Fibroblast of peridontal ligament (primary cell): Measurements from ENCODE around the gene SF3B1.
"Not testable (repeated sequence)": the region's sequence is repeated elsewhere in the genome, so short reads cannot be mapped to it uniquely, and the experiment has no call there.

Experiments used
- DNase-seq: peaks from one replicate; pipeline ENCODE4 v3.0.0-alpha.2; 2010; ENCODE audit errors: extremely low read depth

The SF3B1 gene

GRCh38 chr2:197433780-197434438 lies 919 bp downstream of the SF3B1 start:
- DNase-seq, result peak; percentile 45

DNA sequence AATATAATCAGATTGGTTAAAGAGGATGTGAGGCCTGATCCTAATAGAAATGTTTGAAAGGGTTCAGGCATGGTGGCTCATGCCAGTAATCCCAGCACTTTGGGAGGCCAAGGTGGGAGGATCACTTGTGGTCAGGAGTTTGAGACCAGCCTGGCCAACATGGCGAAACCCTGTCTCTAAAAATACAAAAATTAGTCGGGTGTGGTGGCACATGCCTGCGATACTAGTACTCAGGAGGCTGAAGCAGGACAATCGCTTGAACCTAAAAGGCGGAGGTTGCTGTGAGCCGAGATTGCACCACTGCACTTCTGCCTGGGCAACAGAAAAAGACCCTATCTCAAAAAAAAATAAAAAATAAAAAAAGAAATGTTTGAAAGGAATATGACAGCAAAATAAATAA lies 2.3 kb downstream of the SF3B1 start:
- not testable (repeated sequence) for DNase-seq

- DNase-seq, result no peak
Measured at GRCh38 chr2:197431858-197432257, 3.0 kb downstream of the SF3B1 start.

GRCh38 chr2:197427986-197428385 lies 6.8 kb downstream of the SF3B1 start:
- DNase-seq, result no peak

- no peak for DNase-seq
Measured at GRCh38 chr2:197426723-197427603, 7.9 kb downstream of the SF3B1 start.

DNA sequence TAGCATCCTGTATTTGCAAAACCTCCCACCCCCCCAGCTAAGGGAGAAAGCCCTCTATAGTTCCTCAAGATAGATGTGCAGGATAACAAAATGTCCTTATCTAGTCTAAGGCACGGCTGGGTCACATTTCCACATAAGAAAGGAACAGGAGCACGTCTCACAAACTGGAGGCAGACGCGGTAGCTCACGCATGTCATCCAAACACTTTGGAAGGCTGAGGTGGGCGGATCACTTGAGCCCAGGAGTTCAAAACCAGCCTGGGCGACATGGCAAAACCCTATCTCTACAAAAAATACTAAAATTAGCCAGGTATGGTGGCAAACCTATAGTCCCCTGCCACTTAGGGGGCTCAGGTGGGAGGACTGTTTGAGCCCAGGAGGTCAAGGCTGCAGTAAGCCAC lies 9.3 kb downstream of the SF3B1 start:
- no peak for DNase-seq

- no peak for DNase-seq
Measured at GRCh38 chr2:197423307-197423706, 11.5 kb downstream of the SF3B1 start.

GRCh38 chr2:197419438-197419837 lies 15.4 kb downstream of the SF3B1 start:
- DNase-seq, result no peak

DNA sequence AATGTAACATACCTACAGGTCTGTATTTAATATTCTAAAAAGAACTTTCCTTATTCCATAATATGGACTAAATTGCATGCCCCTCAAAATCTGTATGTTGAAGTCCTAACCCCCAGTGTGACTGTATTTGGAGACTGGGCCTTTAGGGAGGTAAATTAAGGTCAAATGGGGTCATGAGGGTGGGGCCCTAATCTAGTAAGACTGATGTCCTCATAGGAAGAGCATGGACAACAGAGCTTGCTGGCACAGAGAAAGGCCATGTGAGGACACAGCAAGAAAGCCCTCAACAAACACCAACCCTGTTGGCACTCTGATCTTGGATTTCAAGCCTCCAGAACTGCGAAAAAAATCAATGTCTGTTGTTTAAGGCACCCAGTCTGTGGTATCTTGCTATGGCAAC lies 18.6 kb downstream of the SF3B1 start:
- DNase-seq, result no peak

- DNase-seq, result no peak
Measured at GRCh38 chr2:197414515-197414914, 20.3 kb downstream of the SF3B1 start.

DNA sequence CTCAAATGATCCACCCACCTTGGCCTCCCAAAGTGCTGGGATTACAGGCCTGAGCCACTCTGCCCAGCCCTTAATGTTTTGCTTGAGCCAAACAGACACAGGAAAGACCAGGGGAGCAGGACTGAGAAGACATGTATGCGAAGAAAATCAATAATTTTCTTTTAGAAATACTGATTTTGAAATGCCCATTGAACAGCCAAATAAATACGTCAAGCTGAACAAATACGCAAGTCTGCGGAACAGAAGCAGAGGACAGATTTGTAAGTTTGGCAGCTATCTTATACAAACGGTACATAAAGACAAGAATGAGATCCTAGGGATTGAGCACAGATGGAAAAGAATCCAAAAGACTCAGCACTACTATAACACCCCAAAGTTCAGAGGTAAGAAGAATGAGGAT lies 20.8 kb downstream of the SF3B1 start:
- no peak for DNase-seq

DNA sequence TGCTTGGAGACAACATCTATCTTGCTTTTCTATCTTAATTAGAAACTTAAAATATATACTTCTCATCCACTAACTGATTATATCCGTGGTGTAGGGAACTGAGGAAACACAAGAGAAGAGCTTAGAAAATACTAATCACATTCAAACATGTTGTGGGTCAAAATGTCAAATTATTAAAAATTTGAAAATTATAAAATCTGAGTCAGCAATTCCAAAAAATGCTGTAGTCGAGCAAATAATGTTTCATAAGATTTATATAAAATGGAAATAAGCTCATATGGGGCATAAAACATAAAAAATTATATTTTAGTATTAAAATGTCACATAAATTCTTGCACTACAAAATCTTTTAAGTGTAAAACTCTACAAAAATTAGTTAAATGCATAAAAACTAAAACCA lies 29.2 kb downstream of the SF3B1 start:
- DNase-seq, result no peak

DNA sequence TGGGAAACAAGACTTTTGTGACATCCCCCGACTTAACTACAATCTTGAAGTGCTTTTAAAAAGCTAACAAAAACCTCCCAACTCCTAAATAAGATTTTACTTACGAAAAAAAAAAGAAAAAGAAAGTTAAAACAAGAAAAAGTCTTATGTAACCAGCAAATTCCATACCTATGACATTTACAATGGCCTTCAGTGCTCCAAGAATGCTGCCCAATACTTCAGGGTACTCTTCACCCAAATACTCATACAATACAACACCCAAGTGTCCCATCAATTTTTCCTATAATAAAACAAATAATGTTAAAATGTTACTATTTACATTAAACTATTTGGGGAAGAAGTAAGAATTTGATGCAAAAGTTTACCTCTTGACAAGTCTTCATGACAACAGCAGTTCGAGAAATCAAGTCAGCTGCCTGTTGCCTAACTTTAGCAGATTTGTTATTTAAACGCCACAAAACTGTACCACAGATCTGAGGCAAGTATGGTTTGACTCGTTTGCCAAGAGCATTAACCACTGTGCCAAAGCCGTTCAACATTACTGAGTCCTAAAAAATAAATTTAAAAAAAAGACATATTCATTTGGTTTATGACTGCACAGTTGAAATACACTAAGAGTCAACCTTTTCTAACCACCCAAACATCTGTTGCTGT lies 34.8 kb downstream of the SF3B1 start:
- DNase-seq, result peak; percentile 57

DNA sequence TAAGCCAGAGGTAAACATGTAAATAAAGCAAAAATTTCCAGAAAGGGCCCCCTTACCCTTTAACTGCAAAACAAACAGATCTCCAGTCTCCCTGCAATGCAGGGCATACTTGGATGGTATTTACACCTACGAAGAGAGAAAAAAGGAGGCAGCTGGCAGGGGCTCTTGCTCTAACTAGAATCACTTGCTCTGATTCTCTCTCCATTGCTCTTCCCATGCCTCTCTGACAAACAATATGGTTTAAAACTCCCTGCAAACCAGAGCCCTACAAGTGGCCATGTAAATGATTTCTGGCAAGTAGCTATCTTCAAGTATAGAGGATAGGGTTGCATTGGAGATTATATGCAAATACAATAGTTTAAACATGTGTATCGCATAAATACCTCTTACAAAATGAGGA lies 35.9 kb downstream of the SF3B1 start:
- DNase-seq, result no peak

- DNase-seq, result no peak
Measured at GRCh38 chr2:197391220-197391717, 43.6 kb downstream of the SF3B1 start.

DNA sequence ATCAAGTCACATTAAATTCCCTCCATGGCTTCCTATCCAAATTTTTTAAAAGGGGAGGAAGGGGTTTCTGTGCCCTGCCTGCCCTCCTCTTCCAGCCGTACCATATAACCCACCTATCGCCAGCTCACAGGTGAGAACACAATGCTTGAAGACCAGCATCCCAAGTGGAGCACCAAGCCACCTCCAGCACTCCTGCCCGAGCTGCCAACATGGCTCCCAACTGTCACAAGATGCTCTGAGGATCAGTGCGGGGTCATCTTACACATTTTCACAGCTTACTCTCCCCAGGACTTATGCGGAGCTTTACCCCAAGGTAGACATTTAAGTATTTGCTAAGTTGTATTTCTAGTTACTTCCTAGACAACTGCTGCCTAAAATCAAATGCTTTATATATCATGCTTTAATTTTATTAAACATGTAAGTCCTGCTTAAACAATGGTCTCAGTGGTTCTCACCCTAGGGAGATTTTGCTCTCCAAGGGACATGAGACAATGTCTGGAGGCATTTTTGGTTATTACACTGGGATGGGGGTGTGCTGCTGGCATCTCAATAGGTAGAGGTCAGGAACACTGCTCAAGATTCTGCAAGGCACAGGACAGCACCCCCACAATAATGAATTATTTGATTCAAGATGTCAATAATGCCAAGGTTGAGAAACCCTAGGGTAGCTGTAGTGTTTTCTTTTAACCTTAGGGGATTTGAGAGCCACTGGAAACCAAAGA lies 45.8 kb downstream of the SF3B1 start:
- DNase-seq, result no peak

- DNase-seq, result no peak
Measured at GRCh38 chr2:197387179-197387578, 47.6 kb downstream of the SF3B1 start.

DNA sequence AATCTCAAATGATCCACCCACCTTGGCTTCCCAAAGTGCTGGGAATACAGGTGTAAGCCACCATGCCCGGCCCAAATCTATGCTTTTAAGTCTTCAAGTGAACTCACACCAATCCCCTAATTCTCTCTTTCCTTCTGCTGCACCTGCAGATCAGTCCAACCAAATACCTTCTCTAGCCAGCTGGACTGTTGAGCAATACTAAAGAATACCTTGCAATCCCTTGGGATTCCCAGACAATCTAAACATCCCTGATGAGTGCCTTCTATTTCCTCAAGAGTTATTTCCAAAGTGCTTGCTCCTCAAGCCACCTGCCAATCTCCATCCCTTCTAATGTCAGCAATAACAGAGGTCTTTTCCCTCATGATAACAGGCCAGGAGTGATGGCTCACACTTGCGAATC lies 48.6 kb downstream of the SF3B1 start:
- DNase-seq, result no peak

GRCh38 chr2:197383825-197384224 lies 51.0 kb downstream of the SF3B1 start:
- DNase-seq, result no peak

GRCh38 chr2:197381641-197382040 lies 53.2 kb downstream of the SF3B1 start:
- DNase-seq, result no peak

DNA sequence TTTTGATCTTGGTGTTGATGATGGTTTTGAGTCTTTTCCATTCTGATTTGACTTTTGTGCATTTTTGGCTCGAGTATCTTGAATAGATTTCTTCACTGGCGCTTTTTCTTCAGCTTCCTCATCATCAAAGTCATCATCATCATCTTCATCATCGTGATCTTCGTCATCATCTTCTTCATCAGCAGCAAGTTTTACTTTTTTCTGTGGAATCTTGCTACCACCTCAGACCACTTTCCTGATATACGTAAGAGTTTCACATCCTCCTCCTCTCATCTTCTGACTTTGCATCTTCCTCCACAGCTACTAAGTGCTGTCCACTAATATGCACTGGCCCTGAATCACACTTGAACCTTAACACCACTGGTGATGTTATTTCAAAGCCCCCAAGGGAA lies 54.9 kb downstream of the SF3B1 start:
- DNase-seq, result not testable (repeated sequence)
